Uterus (tissue), 2 donors: Measurements from ENCODE around the gene BRINP2.

ENCODE experiments used
- CTCF ChIP-seq, 4 experiments: fragments of 200-600 bp in 2 of 4; fragments of 450-650 bp in 2 of 4; sonication (generic) in 2 of 4; IDR thresholded peaks; one replicate each; pipeline ENCODE4 v1.5.1; 2016 to 2019; ENCODE audit warnings: antibody characterized with exemption in 4 of 4, mild to moderate bottlenecking in 2 of 4, moderate library complexity in 1 of 4
- POLR2A ChIP-seq, 2 donors: fragments of 450-650 bp; IDR thresholded peaks; one replicate each; pipeline ENCODE4 v1.6.1; 2016; ENCODE audit warnings: antibody characterized with exemption in 2 of 2, mild to moderate bottlenecking in 1 of 2, moderate library complexity in 1 of 2

GRCh38 chr1:177249231-177249630, 78.5 kb downstream of the BRINP2 start:
- TF ChIP-seq CTCF (IDR thresholded peaks at IDR 0.05) (no peak), POLR2A (IDR thresholded peaks at IDR 0.05) (no peak)
